ENCODE results near the gene PCBP4.

PCBP4 gene

DNA sequence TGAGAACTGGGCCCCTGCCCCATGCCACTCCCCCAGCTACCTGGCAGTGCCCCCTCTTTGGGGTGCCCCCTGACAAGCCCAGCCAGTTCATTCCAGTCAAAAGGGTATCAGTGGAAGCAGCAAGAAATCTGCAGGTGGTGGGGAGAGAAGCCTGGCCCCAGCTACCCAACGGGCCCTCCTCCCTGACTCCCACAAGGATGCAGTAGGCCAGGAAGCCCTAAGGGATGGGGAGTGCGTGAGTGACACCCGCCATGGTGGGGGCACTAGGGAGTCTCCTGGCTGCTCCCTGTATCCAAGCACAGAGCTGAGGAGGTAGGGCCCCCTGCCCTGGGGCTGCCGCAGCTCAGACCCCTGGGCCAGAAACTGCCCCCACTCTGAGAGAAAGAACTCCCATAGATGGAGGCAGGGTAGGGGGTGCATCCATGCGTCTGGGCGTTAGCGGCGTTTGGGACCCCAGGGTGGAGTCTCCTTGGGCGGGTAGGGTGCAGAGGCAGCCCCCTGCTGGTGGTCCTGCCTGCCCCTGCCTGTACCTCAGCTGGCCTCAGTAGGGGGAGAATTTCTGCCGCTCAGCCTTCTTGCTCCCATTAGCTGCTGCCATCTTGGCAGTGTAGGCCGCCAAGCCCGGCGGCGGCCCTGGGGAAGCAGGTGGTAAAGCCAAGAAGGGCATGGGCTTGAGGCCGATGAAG lies 9.6 kb downstream of the PCBP4 start:
- TF ChIP-seq, protein P1, sequence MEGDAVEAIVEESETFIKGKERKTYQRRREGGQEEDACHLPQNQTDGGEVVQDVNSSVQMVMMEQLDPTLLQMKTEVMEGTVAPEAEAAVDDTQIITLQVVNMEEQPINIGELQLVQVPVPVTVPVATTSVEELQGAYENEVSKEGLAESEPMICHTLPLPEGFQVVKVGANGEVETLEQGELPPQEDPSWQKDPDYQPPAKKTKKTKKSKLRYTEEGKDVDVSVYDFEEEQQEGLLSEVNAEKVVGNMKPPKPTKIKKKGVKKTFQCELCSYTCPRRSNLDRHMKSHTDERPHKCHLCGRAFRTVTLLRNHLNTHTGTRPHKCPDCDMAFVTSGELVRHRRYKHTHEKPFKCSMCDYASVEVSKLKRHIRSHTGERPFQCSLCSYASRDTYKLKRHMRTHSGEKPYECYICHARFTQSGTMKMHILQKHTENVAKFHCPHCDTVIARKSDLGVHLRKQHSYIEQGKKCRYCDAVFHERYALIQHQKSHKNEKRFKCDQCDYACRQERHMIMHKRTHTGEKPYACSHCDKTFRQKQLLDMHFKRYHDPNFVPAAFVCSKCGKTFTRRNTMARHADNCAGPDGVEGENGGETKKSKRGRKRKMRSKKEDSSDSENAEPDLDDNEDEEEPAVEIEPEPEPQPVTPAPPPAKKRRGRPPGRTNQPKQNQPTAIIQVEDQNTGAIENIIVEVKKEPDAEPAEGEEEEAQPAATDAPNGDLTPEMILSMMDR (conservative IDR thresholded peaks at IDR 0.05) = no peak
- H3K27ac ChIP-seq = no peak overlapping the region

DNA sequence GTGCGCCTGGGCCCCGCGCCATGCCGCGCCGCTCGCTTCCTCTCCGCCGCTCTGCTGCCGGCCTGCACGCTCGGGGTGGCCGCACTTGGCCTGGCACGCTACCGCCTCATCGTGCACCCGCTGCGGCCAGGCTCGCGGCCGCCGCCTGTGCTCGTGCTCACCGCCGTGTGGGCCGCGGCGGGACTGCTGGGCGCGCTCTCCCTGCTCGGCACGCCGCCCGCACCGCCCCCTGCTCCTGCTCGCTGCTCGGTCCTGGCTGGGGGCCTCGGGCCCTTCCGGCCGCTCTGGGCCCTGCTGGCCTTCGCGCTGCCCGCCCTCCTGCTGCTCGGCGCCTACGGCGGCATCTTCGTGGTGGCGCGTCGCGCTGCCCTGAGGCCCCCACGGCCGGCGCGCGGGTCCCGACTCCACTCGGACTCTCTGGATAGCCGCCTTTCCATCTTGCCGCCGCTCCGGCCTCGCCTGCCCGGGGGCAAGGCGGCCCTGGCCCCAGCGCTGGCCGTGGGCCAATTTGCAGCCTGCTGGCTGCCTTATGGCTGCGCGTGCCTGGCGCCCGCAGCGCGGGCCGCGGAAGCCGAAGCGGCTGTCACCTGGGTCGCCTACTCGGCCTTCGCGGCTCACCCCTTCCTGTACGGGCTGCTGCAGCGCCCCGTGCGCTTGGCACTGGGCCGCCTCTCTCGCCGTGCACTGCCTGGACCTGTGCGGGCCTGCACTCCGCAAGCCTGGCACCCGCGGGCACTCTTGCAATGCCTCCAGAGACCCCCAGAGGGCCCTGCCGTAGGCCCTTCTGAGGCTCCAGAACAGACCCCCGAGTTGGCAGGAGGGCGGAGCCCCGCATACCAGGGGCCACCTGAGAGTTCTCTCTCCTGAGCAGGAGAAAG lies 11.1 kb downstream of the PCBP4 start:
- H3K27ac ChIP-seq = peak overlapping the region; percentile 59
- TF ChIP-seq, protein P1 (conservative IDR thresholded peaks at IDR 0.05) = peak; percentile 59

DNA sequence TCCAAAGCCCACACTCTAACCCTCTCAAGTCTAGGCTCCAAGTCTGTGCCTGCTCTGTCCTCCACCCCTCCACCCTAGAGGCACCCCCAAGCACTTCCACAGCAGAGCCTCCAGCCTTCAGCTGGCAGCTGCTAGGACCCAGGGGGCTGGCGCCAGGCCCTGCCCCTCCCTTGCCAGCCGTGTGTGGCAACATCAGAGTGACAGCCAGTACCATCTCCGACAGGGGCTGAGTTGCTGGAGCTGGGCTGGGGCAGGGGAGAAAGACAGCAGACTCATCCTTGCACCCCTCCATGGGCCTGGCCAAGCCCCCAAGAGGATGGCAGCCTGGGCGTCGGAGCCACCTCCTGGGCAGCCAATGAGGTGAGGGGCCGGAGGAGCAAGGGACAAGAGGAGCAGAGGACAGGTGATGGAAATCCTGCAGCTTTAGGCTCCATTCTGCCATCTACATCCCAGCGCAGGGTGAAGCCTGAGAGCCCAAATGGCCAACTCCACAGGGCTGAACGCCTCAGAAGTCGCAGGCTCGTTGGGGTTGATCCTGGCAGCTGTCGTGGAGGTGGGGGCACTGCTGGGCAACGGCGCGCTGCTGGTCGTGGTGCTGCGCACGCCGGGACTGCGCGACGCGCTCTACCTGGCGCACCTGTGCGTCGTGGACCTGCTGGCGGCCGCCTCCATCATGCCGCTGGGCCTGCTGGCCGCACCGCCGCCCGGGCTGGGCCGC lies 11.9 kb downstream of the PCBP4 start, which contains the start of gene GPR62:
TSS of gene GPR62 (plus strand) at position 207 of the 718 bp plus-strand sequence. CDS start at position 479, 272 bp downstream.
- TF ChIP-seq, protein P1 (conservative IDR thresholded peaks at IDR 0.05) = no peak
- peak within 1 kb of the TSS; percentile 59 for H3K27ac ChIP-seq

DNA sequence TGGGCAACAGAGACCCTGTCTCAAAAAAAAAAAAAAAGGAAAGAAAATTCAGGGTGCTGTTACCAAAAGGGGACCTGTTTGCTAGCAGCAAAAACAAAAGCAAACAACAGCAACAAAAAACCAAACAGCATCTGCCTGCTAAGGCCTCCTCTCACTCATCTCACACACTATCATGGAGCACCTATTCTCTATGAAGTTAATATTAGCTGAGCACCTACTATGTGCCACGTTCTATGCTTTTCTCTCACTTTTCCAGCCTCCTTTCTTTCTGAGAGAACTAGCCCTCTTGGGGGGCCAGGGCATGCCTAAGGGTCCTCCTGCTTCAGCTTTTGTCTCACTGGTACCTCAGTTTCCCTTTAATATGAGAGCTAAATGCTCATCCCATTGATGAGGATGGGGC lies 12.5 kb downstream of the PCBP4 start:
- H3K27ac ChIP-seq = no peak overlapping the region
- TF ChIP-seq, protein P1 (conservative IDR thresholded peaks at IDR 0.05) = no peak

DNA sequence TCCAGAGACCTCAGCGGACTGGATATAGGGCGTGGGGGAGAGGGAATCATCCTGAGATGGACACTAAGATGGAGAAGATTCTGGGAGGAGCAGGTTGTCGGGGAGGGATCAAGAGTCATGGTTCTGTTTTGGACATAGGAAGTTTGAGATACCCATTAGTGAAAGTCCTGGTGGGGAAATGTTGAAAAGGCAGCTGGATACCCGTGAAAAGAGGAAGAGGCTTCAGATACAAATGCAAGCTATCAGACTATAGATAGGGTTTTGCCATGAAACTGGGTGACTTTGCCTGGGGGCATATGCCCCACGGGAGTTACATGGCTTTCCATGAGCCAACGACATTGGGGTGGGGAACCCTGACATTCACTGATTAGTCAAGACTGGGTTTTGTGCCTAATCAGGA lies 13.1 kb downstream of the PCBP4 start:
- H3K27ac ChIP-seq = no peak overlapping the region
- TF ChIP-seq, protein P1 (conservative IDR thresholded peaks at IDR 0.05) = no peak

DNA sequence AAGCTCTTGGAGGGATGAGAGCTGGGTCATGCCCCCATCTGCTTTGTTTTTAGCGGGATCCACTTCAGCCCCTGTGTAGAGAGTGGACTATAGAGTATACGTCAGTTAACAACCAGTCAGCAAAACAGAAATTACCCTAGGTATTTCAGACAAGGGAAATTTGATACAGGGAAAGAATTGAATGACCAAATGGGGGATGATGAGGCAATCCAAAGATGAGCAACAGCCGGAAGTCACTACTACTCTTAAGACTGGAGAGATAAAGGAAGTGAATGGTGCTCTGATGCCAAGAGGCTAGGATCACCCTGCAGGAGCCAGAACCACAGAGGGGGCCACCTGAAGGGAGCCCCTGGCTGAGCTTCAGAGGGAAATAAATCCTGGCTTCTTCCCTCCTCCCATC lies 13.8 kb downstream of the PCBP4 start:
- no peak overlapping the region for H3K27ac ChIP-seq
- TF ChIP-seq, protein P1 (conservative IDR thresholded peaks at IDR 0.05) = no peak

DNA sequence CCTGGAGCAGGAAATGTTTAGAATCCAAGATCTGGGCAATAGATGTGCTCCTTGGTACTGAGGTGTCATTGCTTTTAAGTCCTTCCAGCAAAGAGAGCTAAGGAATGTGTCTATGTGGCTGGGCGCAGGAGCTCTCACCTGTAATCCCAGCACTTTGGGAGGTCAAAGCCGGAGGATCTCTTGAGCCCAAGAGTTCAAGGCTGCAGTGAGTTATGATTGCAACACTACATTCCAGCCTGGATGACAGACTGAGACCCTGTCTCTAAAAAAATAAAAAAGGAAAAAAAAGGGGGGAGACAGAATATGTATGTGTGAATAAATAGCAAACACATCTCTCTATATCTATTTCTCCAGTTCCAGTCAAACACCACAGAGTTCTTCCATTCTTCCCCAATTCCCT lies 16.4 kb downstream of the PCBP4 start:
- TF ChIP-seq, protein P1 (conservative IDR thresholded peaks at IDR 0.05) = no peak
- no peak overlapping the region for H3K27ac ChIP-seq

Measured in VCaP (cell line).